GM23338 (cell line): ENCODE results near the gene MYL12B. TPM values are rescaled to one million over a fixed set of nuclear protein-coding genes. Genes with fewer than 3 reads are reported as not detected.
A peak's percentile ranks its signal among the peaks of the same experiment; 100 is the strongest.

Source experiments
- ATAC-seq: fragments of 200-7000 bp; cut with Tn5 transposase; 3 replicates; pipeline ENCODE4 v1.9.1; 2020
- DNase-seq: peaks from one replicate; pipeline ENCODE4 v3.0.0-alpha.2; 2015; ENCODE audit warnings: low spot score
- H2AFZ ChIP-seq: fragments of 200-600 bp; sonication (generic); 2 replicates; pipeline ENCODE4 v1.8.0; 2016; ENCODE audit warnings: antibody characterized with exemption, mild to moderate bottlenecking, moderate library complexity
- H3F3A ChIP-seq: fragments of 200-600 bp; sonication (generic); replicated peaks from 2 replicates; pipeline ENCODE4 v1.8.0; 2017; ENCODE audit warnings: antibody characterized with exemption, mixed run types, low read depth
- H3K27ac ChIP-seq: fragments of 200-600 bp; sonication (generic); 2 replicates; pipeline ENCODE4 v1.6.1; 2016; ENCODE audit warnings: low read depth
- H3K27me3 ChIP-seq: fragments of 200-600 bp; sonication (generic); 2 replicates; pipeline ENCODE4 v1.8.0; 2016; ENCODE audit warnings: mild to moderate bottlenecking, mixed run types, moderate library complexity; ENCODE audit not compliant: insufficient read depth
- H3K36me3 ChIP-seq: fragments of 200-600 bp; sonication (generic); 2 replicates; pipeline ENCODE4 v1.8.0; 2016; ENCODE audit warnings: mild to moderate bottlenecking; ENCODE audit not compliant: insufficient read depth
- H3K4me1 ChIP-seq: fragments of 200-600 bp; sonication (generic); 2 replicates; pipeline ENCODE4 v1.8.0; 2016; ENCODE audit warnings: mild to moderate bottlenecking, moderate library complexity; ENCODE audit not compliant: insufficient read depth
- H3K4me2 ChIP-seq: fragments of 200-600 bp; sonication (generic); 2 replicates; pipeline ENCODE4 v1.7.1; 2017; ENCODE audit warnings: mixed run types
- H3K4me3 ChIP-seq: fragments of 200-600 bp; sonication (generic); 2 replicates; pipeline ENCODE4 v1.6.1; 2016; ENCODE audit warnings: mixed run types
- H3K79me2 ChIP-seq: fragments of 200-600 bp; sonication (generic); replicated peaks from 2 replicates; pipeline ENCODE4 v1.8.0; 2017; ENCODE audit warnings: mild to moderate bottlenecking; ENCODE audit not compliant: insufficient read depth
- H3K9me2 ChIP-seq: fragments of 200-600 bp; sonication (generic); 2 replicates; pipeline ENCODE4 v1.8.0; 2017; ENCODE audit not compliant: insufficient read depth
- H4K20me1 ChIP-seq: fragments of 200-600 bp; sonication (generic); replicated peaks from 2 replicates; pipeline ENCODE4 v1.8.0; 2017; ENCODE audit warnings: mild to moderate bottlenecking; ENCODE audit not compliant: insufficient read depth
- H3K27ac Mint-ChIP-seq: 2 replicates; pipeline ENCODE4 v1.8.0; 2020; ENCODE audit warnings: inconsistent platforms, mild to moderate bottlenecking, moderate library complexity, mixed read lengths
- H3K27me3 Mint-ChIP-seq: 3 replicates; pipeline ENCODE4 v1.8.0; 2022; ENCODE audit warnings: low read depth, mild to moderate bottlenecking, moderate library complexity, mixed read lengths, inconsistent platforms; ENCODE audit not compliant: insufficient read depth, poor library complexity
- H3K36me3 Mint-ChIP-seq: 3 replicates; pipeline ENCODE4 v1.8.0; 2021; ENCODE audit warnings: low read depth, mild to moderate bottlenecking, inconsistent platforms, moderate library complexity, mixed read lengths
- H3K4me1 Mint-ChIP-seq: 3 replicates; pipeline ENCODE4 v1.8.0; 2020; ENCODE audit warnings: mild to moderate bottlenecking, inconsistent platforms, mixed read lengths
- H3K4me3 Mint-ChIP-seq: 3 replicates; pipeline ENCODE4 v1.8.0; 2021; ENCODE audit warnings: moderate library complexity, mild to moderate bottlenecking, inconsistent platforms, mixed read lengths
- H3K9me3 Mint-ChIP-seq: 3 replicates; pipeline ENCODE4 v1.8.0; 2020; ENCODE audit warnings: moderate library complexity, mild to moderate bottlenecking, inconsistent platforms, mixed read lengths
- CREB1 ChIP-seq: fragments of 250-450 bp; sonication (Bioruptor Pico); IDR thresholded peaks from 2 replicates; pipeline ENCODE4 v1.5.0; 2020; ENCODE audit warnings: low read depth, mild to moderate bottlenecking, moderate library complexity
- EZH2 ChIP-seq: fragments of 200-600 bp; sonication (generic); IDR thresholded peaks from one replicate; pipeline ENCODE4 v1.8.0; 2017; ENCODE audit warnings: antibody characterized with exemption, mild to moderate bottlenecking, low read depth; ENCODE audit not compliant: unreplicated experiment
- EZH2phosphoT487 ChIP-seq: fragments of 200-600 bp; sonication (generic); IDR thresholded peaks from one replicate; pipeline ENCODE4 v1.8.1; 2018; ENCODE audit warnings: antibody characterized with exemption; ENCODE audit not compliant: unreplicated experiment
- POLR2AphosphoS5 ChIP-seq: IDR thresholded peaks from 2 replicates; pipeline ENCODE4 v1.6.1; 2016; ENCODE audit warnings: antibody characterized with exemption, low read depth
- STAT1 ChIP-seq: IDR thresholded peaks from one replicate; pipeline ENCODE4 v1.6.1; 2016; ENCODE audit warnings: antibody characterized with exemption; ENCODE audit not compliant: unreplicated experiment
- ZNF331 ChIP-seq: fragments of 250-450 bp; sonication (Bioruptor Pico); IDR thresholded peaks from 2 replicates; pipeline ENCODE4 v1.5.0; 2020; ENCODE audit warnings: low read depth, mild to moderate bottlenecking, moderate library complexity
- ZNF462 ChIP-seq: fragments of 250-450 bp; sonication (Bioruptor Pico); IDR thresholded peaks from 2 replicates; pipeline ENCODE4 v1.5.0; 2020; ENCODE audit warnings: mild to moderate bottlenecking, moderate library complexity
- polyA plus RNA-seq: library from polyadenylated mRNA; unstranded; fragments of >200 nt; fragmentation: Nextera tagmentation; extraction: Ambion mirVana; gene quantifications from 2 replicates; pipeline ENCODE4 v1.2.1, GENCODE V29; 2016
- total RNA-seq: library from RNA; depleted of rRNA; stranded (reverse); fragments of >200 nt; shearing (Covaris generic); gene quantifications from 2 replicates; pipeline ENCODE4 v1.2.3, GENCODE V29; 2014
- TF ChIP-seq, protein P1 (sequence below): IDR thresholded peaks from 2 replicates; pipeline ENCODE4 v1.6.1; 2016; ENCODE audit warnings: antibody characterized with exemption
- TF ChIP-seq, protein P2 (sequence below): IDR thresholded peaks from one replicate; pipeline ENCODE4 v1.6.1; 2018; ENCODE audit warnings: antibody characterized with exemption; ENCODE audit not compliant: unreplicated experiment
- TF ChIP-seq, protein P3 (sequence below), 2 experiments: fragments of 200-600 bp in 1 of 2; sonication (generic) in 1 of 2; conservative IDR thresholded peaks; 2 replicates each; pipeline versions ENCODE4 v1.5.1 to v1.6.1; 2016 to 2017; ENCODE audit warnings: antibody characterized with exemption in 2 of 2, low read depth in 2 of 2, mild to moderate bottlenecking in 2 of 2, moderate library complexity in 1 of 2

MYL12B gene
- total and polyA plus RNA-seq, 2 experiments from 2014 or later: 165 to 330 TPM

DNA sequence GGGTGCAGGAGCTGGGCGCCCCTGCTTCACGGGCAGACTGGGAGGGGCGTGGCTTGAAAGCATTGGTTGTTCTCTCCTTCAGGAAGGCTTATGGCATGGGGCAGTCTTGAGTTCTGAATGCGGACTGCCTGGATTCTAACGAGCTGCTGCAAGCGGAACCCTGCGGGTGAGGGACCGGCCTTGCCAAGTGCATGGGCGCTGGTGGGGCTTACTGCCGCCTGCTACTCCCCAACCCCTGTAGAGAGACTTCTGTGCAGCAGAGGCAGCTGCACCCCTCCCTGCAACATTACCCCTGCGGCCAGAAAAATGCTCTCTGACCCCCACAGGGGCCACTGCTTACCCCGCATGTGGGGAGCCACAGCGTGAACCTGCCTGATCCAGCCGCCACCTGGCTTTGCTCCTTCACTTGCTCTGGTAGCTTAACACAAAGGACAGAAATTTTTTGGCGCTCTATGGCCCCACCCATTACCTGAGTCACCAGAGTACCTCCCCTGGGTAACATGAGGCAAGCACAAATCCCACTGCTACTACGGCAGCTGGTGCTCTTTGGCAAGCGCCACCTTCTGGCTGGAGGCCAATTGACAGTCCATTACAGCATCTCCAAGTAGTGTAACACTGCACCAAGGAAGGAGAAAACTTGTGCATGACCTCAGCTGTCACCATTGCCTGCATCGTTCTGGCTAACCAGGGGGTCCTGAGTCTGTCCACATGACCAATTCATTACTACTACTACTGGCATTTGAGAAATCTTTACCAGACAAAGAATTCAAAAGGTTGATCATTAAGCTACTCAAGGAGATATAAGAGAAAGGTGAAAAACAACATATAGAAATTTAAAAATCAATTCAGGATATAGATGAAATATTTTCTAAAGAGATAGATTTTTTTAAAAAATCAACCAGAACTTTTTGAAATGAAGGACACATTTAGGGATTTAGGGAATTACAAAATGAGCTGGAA is 35.4 kb downstream of the MYL12B start:
- H2AFZ ChIP-seq: peak overlapping the region; percentile 54
- H3K4me1 Mint-ChIP-seq: peaks cover 8% of the 10 kb centered on the region

More for the DNA sequence above, 35.4 kb downstream of the MYL12B start:
- Histone ChIP-seq H3K4me3 (peak overlapping the region; percentile 78), H3K27me3 (no peaks in the 10 kb centered on the region), H4K20me1 (no peaks in the 10 kb centered on the region), H3K9me2 (no peaks in the 10 kb centered on the region; the same call in 1 of the 2 replicates), H3F3A (0 out of 2 replicates have a peak, but pooled peaks cover 6% of the 10 kb centered on the region), H3K4me1 (peaks cover 5% of the 10 kb centered on the region), H3K4me2 (peak overlapping the region; percentile 94), H3K27ac (peak overlapping the region; percentile 88), H3K79me2 (peaks cover 6% of the 10 kb centered on the region), H3K36me3 (0 out of 2 replicates have a peak, but pooled peaks cover 4% of the 10 kb centered on the region)
- Mint-ChIP-seq H3K36me3 (peaks cover 45% of the 10 kb centered on the region), H3K27me3 (peaks cover 9% of the 10 kb centered on the region), H3K9me3 (peaks cover 46% of the 10 kb centered on the region), H3K27ac (peak overlapping the region; percentile 98), H3K4me3 (peak overlapping the region; percentile 94)
- ATAC-seq (peak; percentile 93), DNase-seq (peak; percentile 97)
- no peak for TF ChIP-seq STAT1
- peak; percentile 74 for TF ChIP-seq CREB1 (CRISPR knock-in tag)
- TF ChIP-seq, protein P1, sequence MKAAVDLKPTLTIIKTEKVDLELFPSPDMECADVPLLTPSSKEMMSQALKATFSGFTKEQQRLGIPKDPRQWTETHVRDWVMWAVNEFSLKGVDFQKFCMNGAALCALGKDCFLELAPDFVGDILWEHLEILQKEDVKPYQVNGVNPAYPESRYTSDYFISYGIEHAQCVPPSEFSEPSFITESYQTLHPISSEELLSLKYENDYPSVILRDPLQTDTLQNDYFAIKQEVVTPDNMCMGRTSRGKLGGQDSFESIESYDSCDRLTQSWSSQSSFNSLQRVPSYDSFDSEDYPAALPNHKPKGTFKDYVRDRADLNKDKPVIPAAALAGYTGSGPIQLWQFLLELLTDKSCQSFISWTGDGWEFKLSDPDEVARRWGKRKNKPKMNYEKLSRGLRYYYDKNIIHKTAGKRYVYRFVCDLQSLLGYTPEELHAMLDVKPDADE: peak; percentile 57; the same call in 1 of the 2 replicates
- TF ChIP-seq ZNF331 (CRISPR knock-in tag): no peak
- TF ChIP-seq POLR2AphosphoS5: peak; percentile 96
- TF ChIP-seq, protein P2, sequence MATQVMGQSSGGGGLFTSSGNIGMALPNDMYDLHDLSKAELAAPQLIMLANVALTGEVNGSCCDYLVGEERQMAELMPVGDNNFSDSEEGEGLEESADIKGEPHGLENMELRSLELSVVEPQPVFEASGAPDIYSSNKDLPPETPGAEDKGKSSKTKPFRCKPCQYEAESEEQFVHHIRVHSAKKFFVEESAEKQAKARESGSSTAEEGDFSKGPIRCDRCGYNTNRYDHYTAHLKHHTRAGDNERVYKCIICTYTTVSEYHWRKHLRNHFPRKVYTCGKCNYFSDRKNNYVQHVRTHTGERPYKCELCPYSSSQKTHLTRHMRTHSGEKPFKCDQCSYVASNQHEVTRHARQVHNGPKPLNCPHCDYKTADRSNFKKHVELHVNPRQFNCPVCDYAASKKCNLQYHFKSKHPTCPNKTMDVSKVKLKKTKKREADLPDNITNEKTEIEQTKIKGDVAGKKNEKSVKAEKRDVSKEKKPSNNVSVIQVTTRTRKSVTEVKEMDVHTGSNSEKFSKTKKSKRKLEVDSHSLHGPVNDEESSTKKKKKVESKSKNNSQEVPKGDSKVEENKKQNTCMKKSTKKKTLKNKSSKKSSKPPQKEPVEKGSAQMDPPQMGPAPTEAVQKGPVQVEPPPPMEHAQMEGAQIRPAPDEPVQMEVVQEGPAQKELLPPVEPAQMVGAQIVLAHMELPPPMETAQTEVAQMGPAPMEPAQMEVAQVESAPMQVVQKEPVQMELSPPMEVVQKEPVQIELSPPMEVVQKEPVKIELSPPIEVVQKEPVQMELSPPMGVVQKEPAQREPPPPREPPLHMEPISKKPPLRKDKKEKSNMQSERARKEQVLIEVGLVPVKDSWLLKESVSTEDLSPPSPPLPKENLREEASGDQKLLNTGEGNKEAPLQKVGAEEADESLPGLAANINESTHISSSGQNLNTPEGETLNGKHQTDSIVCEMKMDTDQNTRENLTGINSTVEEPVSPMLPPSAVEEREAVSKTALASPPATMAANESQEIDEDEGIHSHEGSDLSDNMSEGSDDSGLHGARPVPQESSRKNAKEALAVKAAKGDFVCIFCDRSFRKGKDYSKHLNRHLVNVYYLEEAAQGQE: no peak
- peak; percentile 36; the same call in 1 of the 2 replicates for TF ChIP-seq ZNF462 (CRISPR knock-in tag)
- TF ChIP-seq EZH2phosphoT487: no peak
- TF ChIP-seq EZH2: no peak
- TF ChIP-seq, protein P3, sequence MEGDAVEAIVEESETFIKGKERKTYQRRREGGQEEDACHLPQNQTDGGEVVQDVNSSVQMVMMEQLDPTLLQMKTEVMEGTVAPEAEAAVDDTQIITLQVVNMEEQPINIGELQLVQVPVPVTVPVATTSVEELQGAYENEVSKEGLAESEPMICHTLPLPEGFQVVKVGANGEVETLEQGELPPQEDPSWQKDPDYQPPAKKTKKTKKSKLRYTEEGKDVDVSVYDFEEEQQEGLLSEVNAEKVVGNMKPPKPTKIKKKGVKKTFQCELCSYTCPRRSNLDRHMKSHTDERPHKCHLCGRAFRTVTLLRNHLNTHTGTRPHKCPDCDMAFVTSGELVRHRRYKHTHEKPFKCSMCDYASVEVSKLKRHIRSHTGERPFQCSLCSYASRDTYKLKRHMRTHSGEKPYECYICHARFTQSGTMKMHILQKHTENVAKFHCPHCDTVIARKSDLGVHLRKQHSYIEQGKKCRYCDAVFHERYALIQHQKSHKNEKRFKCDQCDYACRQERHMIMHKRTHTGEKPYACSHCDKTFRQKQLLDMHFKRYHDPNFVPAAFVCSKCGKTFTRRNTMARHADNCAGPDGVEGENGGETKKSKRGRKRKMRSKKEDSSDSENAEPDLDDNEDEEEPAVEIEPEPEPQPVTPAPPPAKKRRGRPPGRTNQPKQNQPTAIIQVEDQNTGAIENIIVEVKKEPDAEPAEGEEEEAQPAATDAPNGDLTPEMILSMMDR (conservative IDR thresholded peaks at IDR 0.05; ENCODE audit: low read depth in 2 of 2): peak; percentile 94 to 98
